ENCODE results near the gene RNF14.

The RNF14 gene

GRCh38 chr5:141928051-141928450 is 40.9 kb upstream of the RNF14 start:
- TF ChIP-seq CTCF (conservative IDR thresholded peaks at IDR 0.05; ENCODE audit: low read depth, low read length): no peak
- DNase-seq (ENCODE audit: low read depth): no peak
- H3K4me3 ChIP-seq (ENCODE audit: low read depth, low read length): no peak overlapping the region

GRCh38 chr5:141929398-141930058 is 39.4 kb upstream of the RNF14 start:
- no peak for TF ChIP-seq CTCF (conservative IDR thresholded peaks at IDR 0.05; ENCODE audit: low read depth, low read length)
- H3K4me3 ChIP-seq (ENCODE audit: low read depth, low read length): no peak overlapping the region
- DNase-seq (ENCODE audit: low read depth): no peak

GRCh38 chr5:141931694-141932093 is 37.2 kb upstream of the RNF14 start:
- H3K4me3 ChIP-seq (ENCODE audit: low read depth, low read length): no peak overlapping the region
- no peak for DNase-seq (ENCODE audit: low read depth)
- TF ChIP-seq CTCF (conservative IDR thresholded peaks at IDR 0.05; ENCODE audit: low read depth, low read length): no peak

- no peak for DNase-seq (ENCODE audit: low read depth)
- no peak overlapping the region for H3K4me3 ChIP-seq (ENCODE audit: low read depth, low read length)
- TF ChIP-seq CTCF (conservative IDR thresholded peaks at IDR 0.05; ENCODE audit: low read depth, low read length): no peak
Observed at GRCh38 chr5:141933151-141933550, 35.8 kb upstream of the RNF14 start.

- no peak for TF ChIP-seq CTCF (conservative IDR thresholded peaks at IDR 0.05; ENCODE audit: low read depth, low read length)
- no peak overlapping the region for H3K4me3 ChIP-seq (ENCODE audit: low read depth, low read length)
- DNase-seq (ENCODE audit: low read depth): peak; percentile 26
Observed at GRCh38 chr5:141934099-141934844, 34.6 kb upstream of the RNF14 start.

- no peak for TF ChIP-seq CTCF (conservative IDR thresholded peaks at IDR 0.05; ENCODE audit: low read depth, low read length)
- no peak overlapping the region for H3K4me3 ChIP-seq (ENCODE audit: low read depth, low read length)
- no peak for DNase-seq (ENCODE audit: low read depth)
Observed at GRCh38 chr5:141935538-141935937, 33.4 kb upstream of the RNF14 start.
